CD4-positive, alpha-beta T cell (primary cell): ENCODE measurements around the gene TDRKH. TPM values are rescaled to one million over a fixed set of nuclear protein-coding genes. Genes with fewer than 3 reads are reported as not detected.

Source experiments
- ATAC-seq: fragments of 200-7000 bp; cut with Tn5 transposase; one replicate; pipeline ENCODE4 v1.10.0; 2022; ENCODE audit warnings: mild to moderate bottlenecking; ENCODE audit not compliant: poor library complexity
- CTCF ChIA-PET: fragments of 350-600 bp; sonication (Branson Sonifier 250); formaldehyde crosslinking; loops from one replicate; lab custom pipeline; 2021; ENCODE audit warnings: antibody characterized with exemption, inconsistent platforms; lab: Charles Lee
- POLR2A ChIA-PET: fragments of 350-600 bp; sonication (Branson Sonifier 250); formaldehyde crosslinking; loops from one replicate; lab custom pipeline; 2021; ENCODE audit warnings: antibody characterized with exemption, inconsistent platforms; lab: Charles Lee
- DNase-seq, 14 experiments: peaks; one replicate each; pipeline ENCODE4 v3.0.0-alpha.2; 2013 to 2020; ENCODE audit warnings: mixed read lengths in 2 of 14
- H3K27ac ChIP-seq, 2 donors: one replicate each; pipeline versions ENCODE4 v1.5.1 to v1.7.0; 2013; ENCODE audit warnings: low read length in 2 of 2, low read depth in 1 of 2, mild to moderate bottlenecking in 1 of 2
- H3K27me3 ChIP-seq, 2 experiments: 1 replicate in 1 of 2; 2 replicates in 1 of 2; pipeline versions ENCODE4 v1.6.1 to v1.7.0; 2013; ENCODE audit warnings: low read length in 2 of 2, control low read depth in 1 of 2, mild to moderate bottlenecking in 1 of 2, moderate library complexity in 1 of 2; ENCODE audit not compliant: insufficient read depth in 2 of 2, control insufficient read depth in 1 of 2
- H3K36me3 ChIP-seq: one replicate; pipeline ENCODE4 v1.6.1; 2013; ENCODE audit warnings: low read length, control low read depth; ENCODE audit not compliant: insufficient read depth
- H3K4me1 ChIP-seq: one replicate; pipeline ENCODE4 v1.6.1; 2013; ENCODE audit warnings: low read length, control low read depth; ENCODE audit not compliant: insufficient read depth
- H3K4me3 ChIP-seq: one replicate; pipeline ENCODE4 v1.5.1; 2013; ENCODE audit warnings: mild to moderate bottlenecking, low read length, moderate library complexity
- H3K9me3 ChIP-seq, 2 experiments: 1 replicate in 1 of 2; 2 replicates in 1 of 2; pipeline versions ENCODE4 v1.6.1 to v1.7.0; 2013; ENCODE audit warnings: low read length in 2 of 2, mild to moderate bottlenecking in 2 of 2, control low read depth in 1 of 2, moderate library complexity in 1 of 2; ENCODE audit not compliant: control insufficient read depth in 1 of 2, insufficient read depth in 1 of 2
- H3K27ac Mint-ChIP-seq: one replicate; pipeline ENCODE4 v1.8.0; 2020; ENCODE audit warnings: mixed read lengths
- H3K27me3 Mint-ChIP-seq: one replicate; pipeline ENCODE4 v1.8.0; 2021; ENCODE audit warnings: mixed read lengths
- H3K36me3 Mint-ChIP-seq: one replicate; pipeline ENCODE4 v1.8.0; 2021; ENCODE audit warnings: low read depth, mixed read lengths
- H3K4me1 Mint-ChIP-seq: one replicate; pipeline ENCODE4 v1.8.0; 2021; ENCODE audit warnings: low read depth, mixed read lengths
- H3K4me3 Mint-ChIP-seq: one replicate; pipeline ENCODE4 v1.8.0; 2020; ENCODE audit warnings: mild to moderate bottlenecking, mixed read lengths
- H3K9me3 Mint-ChIP-seq: one replicate; pipeline ENCODE4 v1.8.0; 2020; ENCODE audit warnings: mixed read lengths
- CTCF ChIP-seq: fragments of 200-600 bp; IDR thresholded peaks from one replicate; pipeline ENCODE4 v1.8.0; 2022; ENCODE audit warnings: antibody characterized with exemption, mild to moderate bottlenecking
- intact Hi-C, 2 experiments: fragments of 100-400 bp; cut with DNase I in 1 of 2; cut with micrococcal nuclease in 1 of 2; formaldehyde crosslinking; loops; one replicate each; pipeline versions ENCODE4 v1.15.1 to v1.9.0; 2023 to 2025; cut with DNase I, micrococcal nuclease
- total RNA-seq, 174 experiments: library from RNA in 2 of 174; stranded (reverse) in 2 of 174; gene quantifications; one replicate each; pipeline ENCODE4 v1.2.3 and lab custom pipeline; 2021 to 2026

TDRKH gene
- total RNA-seq, 2 experiments from 2014 or later = 6.1 to 6.4 TPM

- Histone ChIP-seq H3K4me3 (no peak overlapping the region), H3K36me3 (no peaks in the 10 kb centered on the region), H3K27me3 (no peaks in the 10 kb centered on the region), H3K27ac (no peak overlapping the region), H3K4me1 (peaks cover 26% of the 10 kb centered on the region), H3K9me3 (no peaks in the 10 kb centered on the region)
- H3K27me3 Mint-ChIP-seq = no peaks in the 10 kb centered on the region
- DNase-seq (no peak), ATAC-seq (no peak)
- H3K9me3 Mint-ChIP-seq = no peaks in the 10 kb centered on the region
- ChIA-PET POLR2A (interaction anchor here (1.1 kb wide), 1 partner anchor 10 kb away, joined by 7 read pairs; the partner anchor contains the start of gene TDRKH), CTCF (no interaction called here)
- no peak for TF ChIP-seq CTCF
- no peak overlapping the region for H3K4me3 Mint-ChIP-seq
- H3K4me1 Mint-ChIP-seq = peaks cover 10% of the 10 kb centered on the region
- intact Hi-C loops = no loop called here
- no peak overlapping the region for H3K27ac Mint-ChIP-seq
- H3K36me3 Mint-ChIP-seq = no peaks in the 10 kb centered on the region
These were observed 10.5 kb upstream of the TDRKH start for GRCh38 chr1:151800830-151801229.

GRCh38 chr1:151799179-151800022 lies 9.1 kb upstream of the TDRKH start:
- TF ChIP-seq CTCF = no peak
- Mint-ChIP-seq H3K4me3 (no peak overlapping the region), H3K27ac (no peak overlapping the region), H3K36me3 (no peaks in the 10 kb centered on the region), H3K27me3 (no peaks in the 10 kb centered on the region), H3K9me3 (no peaks in the 10 kb centered on the region), H3K4me1 (peaks cover 10% of the 10 kb centered on the region)
- Histone ChIP-seq H3K36me3 (no peaks in the 10 kb centered on the region), H3K27me3 (no peaks in the 10 kb centered on the region), H3K4me3 (no peak overlapping the region), H3K27ac (no peak overlapping the region), H3K4me1 (peaks cover 26% of the 10 kb centered on the region), H3K9me3 (no peaks in the 10 kb centered on the region)
- intact Hi-C loops = no loop called here
- POLR2A ChIA-PET = interaction anchor here (0.9 kb wide), 1 partner anchor 9 kb away, joined by 5 read pairs; the partner anchor contains the start of gene TDRKH
- CTCF ChIA-PET = interaction anchor here (0.8 kb wide), 1 partner anchor 16 kb away, joined by 3 read pairs; no protein-coding TSS in a partner anchor
- no peak for ATAC-seq
- no peak for DNase-seq

GRCh38 chr1:151798571-151798970 lies 8.3 kb upstream of the TDRKH start:
- ChIA-PET POLR2A (no interaction called here), CTCF (interaction anchor here (0.8 kb wide), 1 partner anchor 17 kb away, joined by 3 read pairs; no protein-coding TSS in a partner anchor)
- no peaks in the 10 kb centered on the region for H3K27me3 Mint-ChIP-seq
- Histone ChIP-seq H3K4me3 (no peak overlapping the region), H3K27ac (no peak overlapping the region), H3K36me3 (no peaks in the 10 kb centered on the region), H3K27me3 (no peaks in the 10 kb centered on the region), H3K4me1 (peaks cover 26% of the 10 kb centered on the region), H3K9me3 (no peaks in the 10 kb centered on the region)
- H3K36me3 Mint-ChIP-seq = no peaks in the 10 kb centered on the region
- H3K27ac Mint-ChIP-seq = no peak overlapping the region
- no peaks in the 10 kb centered on the region for H3K9me3 Mint-ChIP-seq
- TF ChIP-seq CTCF = no peak
- no peak overlapping the region for H3K4me3 Mint-ChIP-seq
- intact Hi-C loops = no loop called here
- DNase-seq = no peak
- H3K4me1 Mint-ChIP-seq = peaks cover 10% of the 10 kb centered on the region
- no peak for ATAC-seq
